ENCODE data around the gene TJP1. TPM values are rescaled to one million over a fixed set of nuclear protein-coding genes. Genes with fewer than 3 reads are reported as not detected.

Gene TJP1
- total and polyA plus RNA-seq, 2 of the 8 experiments (the other 6 are each of a cell fraction or from before 2014, with no cell fraction given), result 46.3 to 138 TPM

DNA sequence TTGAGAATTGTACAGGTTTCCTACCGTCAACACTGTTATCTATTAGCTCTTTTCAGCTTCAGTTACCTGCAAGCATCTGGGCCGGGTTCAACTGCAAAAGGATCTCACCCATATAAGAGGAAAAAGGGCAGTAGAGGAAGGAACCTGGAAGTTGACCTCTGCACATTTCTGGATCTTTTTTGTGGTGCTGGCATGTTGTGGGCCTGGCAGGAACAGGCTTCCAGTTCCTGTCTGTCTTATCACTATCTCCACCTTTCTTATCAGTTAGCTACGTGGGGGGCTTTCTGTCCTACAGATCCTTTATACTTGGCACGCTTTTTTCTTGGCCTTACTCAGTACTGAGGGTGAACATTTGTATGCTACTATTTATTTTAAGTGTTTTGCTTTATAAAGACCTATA is 42.2 kb upstream of the TJP1 start:
- no peak overlapping the region for H2AFZ ChIP-seq (ENCODE audit: low read length)
- no peak overlapping the region for H3K9ac ChIP-seq (replicated peaks in 1 of 4; ENCODE audit: extremely low read depth in 1 of 4, low read depth in 3 of 4, low read length in 3 of 4)
- H3K27ac ChIP-seq (ENCODE audit: low read depth, low read length), result no peak overlapping the region
- H3K9me3 ChIP-seq (ENCODE audit: insufficient read depth in 2 of 2, low read depth in 1 of 2, low read length in 1 of 2), result no peaks in the 10 kb centered on the region
- H3K4me1 ChIP-seq (replicated peaks in 1 of 4; ENCODE audit: control insufficient read depth in 3 of 4, insufficient read depth in 4 of 4, low read length in 3 of 4), result peaks cover 0 to 4% (median 3%) of the 10 kb centered on the region in 4 experiments; a peak in 4 of 7 replicates
- H3K56ac ChIP-seq (replicated peaks; ENCODE audit: insufficient read length, low read depth, low read length), result no peak overlapping the region
- WGBS, 2 experiments (ENCODE audit: extremely low coverage in 1 of 2, insufficient coverage in 1 of 2, insufficient read length in 1 of 2, insufficient replicate concordance in 2 of 2, low coverage in 1 of 2, low lambda C conversion rate in 2 of 2, missing lambda C conversion rate in 1 of 2), result 92% methylated on average over 4 of the region's 4 CpGs; no CpG with 5 or more reads in 1 of the 2 experiments
- no peak overlapping the region; the same call in 1 of the 2 replicates for H2BK15ac ChIP-seq (ENCODE audit: low read length)
- H2BK5ac ChIP-seq (ENCODE audit: low read depth, low read length), result no peak overlapping the region
- no peaks in the 10 kb centered on the region for H3K36me3 ChIP-seq (ENCODE audit: control insufficient read depth in 2 of 4, insufficient read depth in 4 of 4, low read length in 3 of 4)
- H3K79me2 ChIP-seq (ENCODE audit: control insufficient read depth in 1 of 2, insufficient read depth in 2 of 2, low read length in 2 of 2), result no peaks in the 10 kb centered on the region
- CTCF ChIA-PET (ENCODE audit: partially characterized antibody), result interaction anchor here (0.6 to 2.0 kb wide), 4 partner anchors 8 to 176 kb away, joined by 3 to 14 read pairs (median 4); no protein-coding TSS in a partner anchor
- H3K23ac ChIP-seq (ENCODE audit: insufficient read length), result no peak overlapping the region
- DNase-seq (ENCODE audit: low read depth in 1 of 2, low spot score in 2 of 2), result no peak
- no peak overlapping the region for H3K4me3 ChIP-seq (ENCODE audit: extremely low read depth in 1 of 4, insufficient read depth in 2 of 4, low read depth in 3 of 4, low read length in 4 of 4)
- H3K4ac ChIP-seq (replicated peaks; ENCODE audit: insufficient read length, low read depth, low read length), result no peak overlapping the region
- H3K14ac ChIP-seq (ENCODE audit: insufficient read length), result no peak overlapping the region
- no peak overlapping the region for H2AK5ac ChIP-seq (ENCODE audit: low read depth, low read length)
- no peaks in the 10 kb centered on the region for H3K27me3 ChIP-seq (replicated peaks in 1 of 4; ENCODE audit: control insufficient read depth in 3 of 4, extremely low read depth in 1 of 4, insufficient read depth in 3 of 4, low read length in 3 of 4)
- POLR2A ChIA-PET (ENCODE audit: partially characterized antibody), result interaction anchor here (0.7 to 1.3 kb wide), 3 partner anchors 26 to 64 kb away, joined by 3 read pairs; no protein-coding TSS in a partner anchor
- no peaks in the 10 kb centered on the region for H4K20me1 ChIP-seq (replicated peaks in 1 of 2; ENCODE audit: control insufficient read depth in 1 of 2, insufficient read depth in 2 of 2, low read length in 2 of 2)
- no peak overlapping the region for H4K8ac ChIP-seq (ENCODE audit: extremely low read depth, insufficient read depth, low read length)
- no peak overlapping the region for H2BK12ac ChIP-seq (ENCODE audit: low read depth, low read length)
- H3K79me1 ChIP-seq (ENCODE audit: low read depth, low read length), result no peaks in the 10 kb centered on the region
- no peak overlapping the region for H3K4me2 ChIP-seq (ENCODE audit: insufficient read depth in 1 of 2, low read depth in 2 of 2, low read length in 2 of 2)
- no peak overlapping the region for H2BK20ac ChIP-seq (ENCODE audit: low read length)
- no peak overlapping the region for H2BK120ac ChIP-seq (replicated peaks; ENCODE audit: low read depth, low read length)
- no peak for FAIRE-seq
- no peak overlapping the region for H3K18ac ChIP-seq (ENCODE audit: extremely low read depth, low read length)
- H3K23me2 ChIP-seq (ENCODE audit: low read depth, low read length), result no peaks in the 10 kb centered on the region
- H4K5ac ChIP-seq (ENCODE audit: insufficient read length, low read depth, low read length), result no peak overlapping the region
- H4K91ac ChIP-seq (replicated peaks; ENCODE audit: insufficient read length, low read length), result no peak overlapping the region
- no peak for TF ChIP-seq CBX8 (IDR thresholded peaks at IDR 0.05; ENCODE audit: borderline replicate concordance, low read depth, low read length)
- TF ChIP-seq JUND (IDR thresholded peaks at IDR 0.05; ENCODE audit: low read length), result no peak
- no peak for TF ChIP-seq BRCA1 (IDR thresholded peaks at IDR 0.05; ENCODE audit: low read depth, low read length)
- no peak for TF ChIP-seq RFX5 (IDR thresholded peaks at IDR 0.05; ENCODE audit: borderline replicate concordance, low read depth, low read length)
